CD4-positive, alpha-beta T cell treated with Interleukin-15 for 4 hours (primary cell): Measurements from ENCODE around the gene HRH1.
"Not testable (repeated sequence)": the region's sequence is repeated elsewhere in the genome, so short reads cannot be mapped to it uniquely, and the experiment has no call there.

Experiments
- DNase-seq: peaks from one replicate; pipeline ENCODE4 v3.0.0-alpha.2; 2020; ENCODE audit warnings: low spot score

Gene HRH1

GRCh38 chr3:11172096-11172690 lies 17.9 kb downstream of the HRH1 start:
- DNase-seq, result no peak

- no peak for DNase-seq
These were observed 19.7 kb downstream of the HRH1 start for GRCh38 chr3:11173828-11174465.

GRCh38 chr3:11178421-11178820 lies 24.1 kb downstream of the HRH1 start:
- DNase-seq, result no peak

GRCh38 chr3:11184328-11184969 lies 30.2 kb downstream of the HRH1 start:
- not testable (repeated sequence) for DNase-seq

- DNase-seq, result no peak
These were observed 30.9 kb downstream of the HRH1 start for GRCh38 chr3:11185144-11185543.

GRCh38 chr3:11185564-11186317 lies 31.4 kb downstream of the HRH1 start:
- DNase-seq, result no peak

GRCh38 chr3:11186318-11186692 lies 32.0 kb downstream of the HRH1 start:
- DNase-seq, result no peak

- DNase-seq, result no peak
These were observed 32.5 kb downstream of the HRH1 start for GRCh38 chr3:11186771-11187191.

- no peak for DNase-seq
These were observed 33.4 kb downstream of the HRH1 start for GRCh38 chr3:11187681-11188080.

- no peak for DNase-seq
These were observed 33.9 kb downstream of the HRH1 start for GRCh38 chr3:11188231-11188630.

GRCh38 chr3:11195201-11195600 lies 40.9 kb downstream of the HRH1 start:
- DNase-seq, result no peak

- DNase-seq, result no peak
These were observed 41.5 kb downstream of the HRH1 start for GRCh38 chr3:11195721-11196332.

- no peak for DNase-seq
These were observed 43.2 kb downstream of the HRH1 start for GRCh38 chr3:11197484-11197883.

GRCh38 chr3:11198070-11198469 lies 43.8 kb downstream of the HRH1 start:
- no peak for DNase-seq

- DNase-seq, result no peak
These were observed 44.2 kb downstream of the HRH1 start for GRCh38 chr3:11198495-11198894.

- no peak for DNase-seq
These were observed 45.9 kb downstream of the HRH1 start for GRCh38 chr3:11199902-11200845.

GRCh38 chr3:11201251-11202019 lies 47.1 kb downstream of the HRH1 start:
- DNase-seq, result no peak

- DNase-seq, result no peak
These were observed 49.7 kb downstream of the HRH1 start for GRCh38 chr3:11203961-11204360.

GRCh38 chr3:11204697-11205348 lies 50.5 kb downstream of the HRH1 start:
- DNase-seq, result no peak

- DNase-seq, result not testable (repeated sequence)
These were observed 51.6 kb downstream of the HRH1 start for GRCh38 chr3:11205881-11206280.
